ENCODE measurements around the gene SEC31A. TPM values are rescaled to one million over a fixed set of nuclear protein-coding genes. Genes with fewer than 3 reads are reported as not detected.

Gene SEC31A
- total RNA-seq, 1 donor, result 523 TPM

DNA sequence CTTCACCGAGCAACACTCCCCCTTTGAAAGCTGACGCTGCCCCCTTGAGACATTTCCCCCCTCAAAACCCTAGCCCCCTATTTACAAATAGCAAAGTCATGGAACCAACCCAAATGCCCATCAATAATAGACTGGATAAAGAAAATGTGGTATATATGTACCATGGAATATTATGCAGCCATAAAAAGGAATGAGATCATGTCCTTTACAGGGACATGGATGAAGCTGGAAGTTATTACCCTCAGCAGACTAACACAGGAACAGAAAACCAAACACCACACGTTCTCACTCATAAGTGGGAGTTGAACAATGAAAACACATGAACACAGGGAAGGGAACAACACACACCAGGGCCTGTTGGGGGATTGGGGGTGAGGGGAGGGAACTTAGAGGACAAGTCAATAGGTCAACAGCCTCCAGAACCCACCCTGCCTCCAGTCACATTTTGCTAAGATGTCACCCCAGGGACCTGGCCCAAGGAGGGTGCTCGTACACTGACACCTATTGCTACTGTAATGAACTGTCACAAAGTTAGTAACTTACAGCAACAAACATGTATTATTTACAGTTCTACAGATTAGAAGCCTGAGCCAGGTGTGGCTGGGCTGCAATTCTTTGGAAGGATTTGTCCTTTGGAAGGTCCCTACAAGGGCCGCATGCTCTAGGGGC lies 113.0 kb downstream of the SEC31A start:
- no peak for DNase-seq (ENCODE audit: low read depth)
- no peak overlapping the region for H3K4me3 ChIP-seq (ENCODE audit: low read depth, low read length)
- no peak for TF ChIP-seq CTCF (IDR thresholded peaks at IDR 0.05; ENCODE audit: insufficient read depth, low read depth, low read length)

DNA sequence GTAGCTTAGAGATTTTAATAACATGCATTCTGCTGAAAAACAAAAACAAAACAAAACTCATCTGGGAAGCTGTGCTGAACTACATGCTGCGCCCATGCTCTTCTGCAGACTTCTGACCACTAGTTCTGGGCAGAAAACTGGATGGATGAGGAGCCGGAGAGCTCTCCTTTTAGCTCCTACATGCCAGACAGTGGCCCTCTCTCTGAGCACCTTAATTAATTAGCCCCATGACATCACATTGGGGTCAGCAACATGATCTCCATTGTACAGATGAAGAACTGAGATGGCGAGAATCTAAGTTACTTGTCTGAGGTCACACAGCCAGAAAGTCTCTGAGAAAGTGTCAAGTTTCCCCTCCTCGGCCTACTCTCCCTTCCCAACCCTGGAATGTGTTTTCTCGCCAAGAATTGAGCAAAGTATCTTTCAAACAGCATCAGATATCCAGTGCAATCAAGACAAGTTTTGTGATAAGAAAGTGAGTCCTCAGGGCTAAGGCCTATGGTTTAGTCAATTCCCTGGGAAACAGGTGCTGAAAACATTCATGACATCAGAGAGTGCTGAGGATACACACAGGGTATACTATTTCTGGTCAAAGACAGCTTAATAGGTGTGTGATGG lies 113.9 kb downstream of the SEC31A start:
- no peak for TF ChIP-seq CTCF (IDR thresholded peaks at IDR 0.05; ENCODE audit: insufficient read depth, low read depth, low read length)
- H3K4me3 ChIP-seq (ENCODE audit: low read depth, low read length), result no peak overlapping the region
- peak; percentile 29 for DNase-seq (ENCODE audit: low read depth)

GRCh38 chr4:82775243-82775642 lies 115.7 kb downstream of the SEC31A start:
- no peak for DNase-seq (ENCODE audit: low read depth)
- no peak overlapping the region for H3K4me3 ChIP-seq (ENCODE audit: low read depth, low read length)
- TF ChIP-seq CTCF (IDR thresholded peaks at IDR 0.05; ENCODE audit: insufficient read depth, low read depth, low read length), result no peak

- no peak for DNase-seq (ENCODE audit: low read depth)
- TF ChIP-seq CTCF (IDR thresholded peaks at IDR 0.05; ENCODE audit: insufficient read depth, low read depth, low read length), result no peak
- no peak overlapping the region for H3K4me3 ChIP-seq (ENCODE audit: low read depth, low read length)
These were observed 116.2 kb downstream of the SEC31A start for GRCh38 chr4:82774711-82775171.

GRCh38 chr4:82773057-82773456 lies 117.9 kb downstream of the SEC31A start:
- no peak overlapping the region for H3K4me3 ChIP-seq (ENCODE audit: low read depth, low read length)
- no peak for DNase-seq (ENCODE audit: low read depth)
- TF ChIP-seq CTCF (IDR thresholded peaks at IDR 0.05; ENCODE audit: insufficient read depth, low read depth, low read length), result no peak

DNA sequence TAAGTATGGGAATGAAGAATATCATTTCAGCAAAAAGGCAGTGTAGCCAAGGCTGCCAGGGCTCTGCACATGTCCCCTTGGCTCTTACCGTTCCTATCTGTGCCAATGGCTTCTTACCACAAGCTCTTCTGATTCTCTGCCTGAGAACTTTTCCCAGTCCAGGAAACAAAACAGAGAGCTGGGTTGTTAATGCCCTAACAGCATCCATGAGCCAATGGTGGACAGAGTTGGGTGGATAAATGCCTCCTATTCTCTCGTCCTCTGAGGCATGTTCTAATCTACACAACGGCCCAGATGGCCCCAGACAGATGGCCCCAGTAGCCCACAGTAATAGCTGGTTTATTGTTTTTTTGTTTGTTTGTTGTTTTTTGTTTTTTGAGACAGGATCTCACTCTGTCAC lies 120.3 kb downstream of the SEC31A start:
- H3K4me3 ChIP-seq (ENCODE audit: low read depth, low read length), result no peak overlapping the region
- DNase-seq (ENCODE audit: low read depth), result no peak
- TF ChIP-seq CTCF (IDR thresholded peaks at IDR 0.05; ENCODE audit: insufficient read depth, low read depth, low read length), result no peak

Other genes starting within 250 kb of the SEC31A start
- 2.3 and 6.9 TPM in 2 replicates for gene SCD5, start 92.4 kb downstream of the SEC31A start, total RNA-seq
- 2.3 and 3.9 TPM in 2 replicates for gene THAP9, start 9.6 kb upstream of the SEC31A start, total RNA-seq
- gene LIN54, start 119.7 kb upstream of the SEC31A start, total RNA-seq, result 12.6 and 16.8 TPM in 2 replicates
- 101 and 106 TPM in 2 replicates for gene COPS4, start 144.0 kb upstream of the SEC31A start, total RNA-seq
- gene PLAC8, start 223.6 kb upstream of the SEC31A start, total RNA-seq, result 1.3 TPM in 1 of 2 replicates, not detected in the other

All from fibroblast of villous mesenchyme (primary cell).